SH-SY5Y (cell line): ENCODE results near the gene GMPS.

Experiments
- GATA2 ChIP-seq: IDR thresholded peaks from 2 replicates; pipeline ENCODE4 v1.6.1; 2011; ENCODE audit warnings: mild to moderate bottlenecking, low read depth, low read length
- GATA3 ChIP-seq: IDR thresholded peaks from 2 replicates; pipeline ENCODE4 v1.6.1; 2011; ENCODE audit warnings: low read depth, mild to moderate bottlenecking, low read length, moderate library complexity

GRCh38 chr3:155890671-155891190 lies 20.3 kb downstream of the GMPS start:
- TF ChIP-seq GATA2 = no peak
- TF ChIP-seq GATA3 = no peak
